HG03460 (cell line): ENCODE results near the gene ALKBH5.

Experiments
- ATAC-seq: cut with Tn5 transposase; IDR thresholded peaks from one replicate; pipeline ENCODE4 v1.9.1; 2021; ENCODE audit not compliant: unreplicated experiment

ALKBH5 gene

DNA sequence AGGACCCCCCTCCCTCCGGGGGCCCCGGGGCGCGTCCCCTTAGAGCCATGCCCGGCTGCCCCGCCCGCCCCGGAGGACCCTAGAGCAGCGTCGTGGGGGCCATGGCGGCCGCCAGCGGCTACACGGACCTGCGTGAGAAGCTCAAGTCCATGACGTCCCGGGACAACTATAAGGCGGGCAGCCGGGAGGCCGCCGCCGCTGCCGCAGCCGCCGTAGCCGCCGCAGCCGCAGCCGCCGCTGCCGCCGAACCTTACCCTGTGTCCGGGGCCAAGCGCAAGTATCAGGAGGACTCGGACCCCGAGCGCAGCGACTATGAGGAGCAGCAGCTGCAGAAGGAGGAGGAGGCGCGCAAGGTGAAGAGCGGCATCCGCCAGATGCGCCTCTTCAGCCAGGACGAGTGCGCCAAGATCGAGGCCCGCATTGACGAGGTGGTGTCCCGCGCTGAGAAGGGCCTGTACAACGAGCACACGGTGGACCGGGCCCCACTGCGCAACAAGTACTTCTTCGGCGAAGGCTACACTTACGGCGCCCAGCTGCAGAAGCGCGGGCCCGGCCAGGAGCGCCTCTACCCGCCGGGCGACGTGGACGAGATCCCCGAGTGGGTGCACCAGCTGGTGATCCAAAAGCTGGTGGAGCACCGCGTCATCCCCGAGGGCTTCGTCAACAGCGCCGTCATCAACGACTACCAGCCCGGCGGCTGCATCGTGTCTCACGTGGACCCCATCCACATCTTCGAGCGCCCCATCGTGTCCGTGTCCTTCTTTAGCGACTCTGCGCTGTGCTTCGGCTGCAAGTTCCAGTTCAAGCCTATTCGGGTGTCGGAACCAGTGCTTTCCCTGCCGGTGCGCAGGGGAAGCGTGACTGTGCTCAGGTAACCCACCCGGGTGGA is 759 bp downstream of the ALKBH5 start:
- ATAC-seq: peak; percentile 6

DNA sequence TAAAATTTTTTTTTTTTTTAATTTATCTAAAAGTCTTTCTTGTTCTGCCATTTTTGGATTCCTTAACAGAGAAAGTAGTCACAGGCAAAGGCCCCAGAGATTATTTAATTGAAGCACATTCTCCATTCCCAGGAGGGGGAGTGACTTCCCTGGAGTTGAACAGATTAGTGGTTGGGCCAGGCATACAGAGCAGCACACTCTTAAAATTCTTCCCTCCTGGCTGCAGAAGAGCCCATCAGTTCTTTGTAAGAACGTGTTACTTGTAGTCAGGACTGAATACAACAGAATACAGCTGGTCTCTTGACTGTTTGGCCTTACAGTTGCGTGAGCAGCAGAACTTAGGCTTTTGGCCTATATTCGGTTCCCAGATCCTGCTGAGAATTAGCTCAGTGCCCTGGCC is 1.8 kb downstream of the ALKBH5 start:
- no peak for ATAC-seq

DNA sequence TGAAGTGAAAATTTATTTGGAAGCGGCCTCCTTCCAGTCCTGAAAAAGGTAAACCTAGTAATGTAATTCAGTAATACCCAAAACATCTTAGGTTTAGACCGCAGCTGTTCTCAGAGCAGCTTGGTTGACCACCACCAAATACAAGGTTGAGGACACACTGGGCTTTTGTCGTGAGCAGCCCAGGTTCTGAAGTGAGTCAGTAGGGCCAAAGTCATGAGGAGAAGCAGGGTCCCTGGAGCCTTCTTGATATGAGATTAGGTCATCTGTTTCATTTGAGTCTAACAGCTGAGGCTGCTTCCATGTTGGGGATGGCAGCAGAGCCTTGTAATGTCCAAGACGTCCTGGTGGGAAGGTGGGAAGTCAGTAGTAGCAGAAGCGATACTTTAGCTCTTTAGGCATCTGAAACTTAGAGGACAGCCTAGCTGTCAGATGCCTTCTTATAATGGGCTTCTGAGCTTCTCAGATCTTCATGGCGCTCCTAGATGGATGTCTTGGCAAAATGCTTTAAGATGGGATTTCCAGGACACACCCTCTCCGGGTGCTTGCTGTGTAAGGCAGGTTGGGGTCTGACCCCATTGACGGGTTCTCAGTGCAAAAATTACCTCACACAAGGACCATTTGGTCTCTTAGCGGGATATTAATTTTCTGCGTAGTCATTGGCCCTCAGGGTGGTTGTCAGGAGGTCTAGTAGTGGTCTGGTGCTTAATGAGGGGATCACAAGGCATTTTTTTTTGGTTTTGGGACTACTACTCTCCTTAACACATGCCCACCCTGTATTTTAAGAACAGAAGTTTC is 2.4 kb downstream of the ALKBH5 start:
- no peak for ATAC-seq

DNA sequence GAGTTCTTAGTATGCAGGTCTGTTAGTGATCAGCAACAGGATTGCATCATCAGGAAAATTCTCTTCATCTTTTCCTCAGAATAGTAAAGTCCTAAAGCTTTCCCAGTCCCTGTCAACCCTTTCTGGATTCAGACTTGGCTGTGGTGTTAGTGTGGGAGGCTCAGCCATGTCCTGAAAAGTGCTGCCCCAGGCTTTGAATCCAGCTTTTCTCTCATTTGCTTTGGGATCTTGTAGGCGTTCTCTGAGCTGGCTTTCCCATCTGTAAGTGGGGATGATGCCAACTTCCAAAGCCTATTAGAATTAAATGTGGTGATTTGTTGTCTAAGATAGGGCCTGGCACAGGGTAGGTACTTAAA is 3.0 kb downstream of the ALKBH5 start:
- no peak for ATAC-seq

DNA sequence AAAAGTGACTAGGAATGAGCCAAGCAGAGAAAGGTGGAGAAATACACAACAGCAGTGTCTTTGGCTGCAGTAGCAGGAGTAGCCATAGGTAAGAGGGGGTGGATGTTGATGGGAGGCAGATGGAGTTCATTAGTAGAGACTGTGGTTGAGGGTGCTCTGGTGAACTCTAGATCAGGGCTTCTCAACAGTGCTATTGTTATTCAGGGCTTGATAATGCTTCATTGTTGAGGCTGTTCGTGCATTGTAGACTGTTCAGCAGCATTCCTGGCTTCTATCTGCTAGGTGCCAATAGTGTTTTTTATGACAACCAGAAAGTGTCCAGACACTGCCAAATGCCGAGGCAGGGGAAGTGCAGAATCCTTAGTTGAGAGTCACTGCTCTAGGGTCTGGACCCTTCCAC is 3.6 kb downstream of the ALKBH5 start:
- ATAC-seq: no peak

DNA sequence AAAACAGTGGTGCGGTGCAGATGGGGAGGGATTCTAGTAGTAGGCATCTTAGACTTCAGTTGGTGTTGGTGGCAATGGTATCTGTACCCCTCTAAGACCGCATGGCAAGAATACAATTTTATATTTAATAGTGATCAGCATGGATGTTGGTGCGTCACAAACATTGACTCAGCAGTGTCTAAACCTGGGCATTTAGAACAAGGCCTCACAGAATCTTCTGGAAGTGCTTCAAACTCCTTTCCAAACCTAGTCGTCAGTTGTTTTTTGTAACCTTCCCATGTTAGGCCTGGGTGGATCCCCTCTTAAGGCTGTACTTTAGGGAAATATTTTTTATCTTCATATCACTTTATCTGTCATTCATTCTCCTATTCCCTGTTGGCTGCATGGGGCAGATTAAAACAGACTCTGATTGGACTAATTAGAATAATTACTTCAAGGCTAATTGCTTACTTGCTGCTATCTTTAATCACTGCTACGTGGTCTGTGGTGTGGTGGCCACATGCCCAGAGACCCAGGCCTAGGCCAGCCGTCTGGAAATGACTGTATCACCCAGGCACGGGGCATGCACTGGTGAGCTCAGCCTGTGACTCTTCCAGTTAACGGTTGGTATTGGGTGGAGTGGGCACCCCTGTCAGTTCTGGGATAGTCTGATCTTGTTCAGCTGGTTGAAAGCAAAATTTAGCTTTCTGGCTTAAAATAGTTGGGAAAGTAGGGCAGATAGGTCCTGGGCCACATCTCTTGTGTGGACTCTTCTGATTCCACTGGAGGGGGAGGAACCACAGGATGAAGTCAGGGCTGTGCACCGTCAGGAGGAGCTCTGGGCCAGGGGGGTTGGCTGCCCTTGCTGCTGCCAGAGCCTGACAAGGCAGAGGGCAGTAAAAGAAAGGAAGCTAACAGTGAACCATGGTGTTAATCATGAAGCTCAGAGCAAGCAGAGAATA is 4.5 kb downstream of the ALKBH5 start:
- ATAC-seq: no peak

DNA sequence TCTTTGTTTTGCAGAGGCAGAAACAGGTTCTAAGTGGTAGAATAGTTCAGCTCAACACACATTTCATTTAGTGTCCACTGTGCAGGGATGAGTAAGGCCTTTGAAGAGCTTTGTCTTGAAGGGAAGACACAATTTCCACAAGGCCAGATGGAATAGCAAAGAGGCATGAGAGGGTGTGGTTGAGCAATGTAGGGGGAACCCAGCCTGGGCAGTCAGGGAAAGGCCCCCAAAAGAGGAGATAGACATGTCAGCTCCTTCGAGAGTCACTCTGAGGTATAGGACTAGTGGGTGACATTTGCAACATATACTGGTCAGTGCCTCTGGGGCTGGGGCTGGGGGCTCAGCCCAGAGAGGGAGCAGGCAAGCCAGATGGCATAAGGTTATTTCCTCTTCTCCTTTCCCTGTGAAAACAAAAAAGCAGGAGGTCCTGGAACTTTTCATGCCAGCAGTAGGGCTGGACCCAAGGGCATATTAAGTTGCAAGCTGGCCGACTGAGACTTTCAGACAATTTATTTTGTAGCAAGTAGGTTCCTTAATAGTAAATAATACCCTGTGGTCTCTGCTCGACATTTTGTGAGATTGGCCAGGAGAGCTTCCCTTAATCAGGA is 7.1 kb downstream of the ALKBH5 start:
- no peak for ATAC-seq

DNA sequence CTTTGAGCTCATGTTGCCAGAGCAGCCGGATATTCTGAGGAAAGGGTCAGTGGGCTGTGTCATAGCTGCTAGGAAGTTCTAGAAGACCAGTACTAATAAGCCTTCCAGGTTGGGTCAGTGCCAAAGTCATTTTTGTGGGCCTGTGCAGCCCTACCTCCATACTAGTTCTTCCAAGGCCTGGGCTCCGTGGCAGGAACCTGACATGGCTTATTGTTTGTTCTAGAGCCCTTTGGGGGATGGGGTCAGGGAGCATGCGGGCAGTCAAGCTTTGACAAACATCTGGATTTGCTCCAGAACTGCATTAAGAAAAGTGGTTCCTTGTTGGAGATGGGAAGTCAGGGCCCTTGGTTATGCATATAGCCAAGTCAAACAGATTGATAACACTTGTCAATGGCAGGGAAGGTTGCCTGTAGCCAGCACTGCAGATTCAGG is 7.6 kb downstream of the ALKBH5 start:
- ATAC-seq: no peak

DNA sequence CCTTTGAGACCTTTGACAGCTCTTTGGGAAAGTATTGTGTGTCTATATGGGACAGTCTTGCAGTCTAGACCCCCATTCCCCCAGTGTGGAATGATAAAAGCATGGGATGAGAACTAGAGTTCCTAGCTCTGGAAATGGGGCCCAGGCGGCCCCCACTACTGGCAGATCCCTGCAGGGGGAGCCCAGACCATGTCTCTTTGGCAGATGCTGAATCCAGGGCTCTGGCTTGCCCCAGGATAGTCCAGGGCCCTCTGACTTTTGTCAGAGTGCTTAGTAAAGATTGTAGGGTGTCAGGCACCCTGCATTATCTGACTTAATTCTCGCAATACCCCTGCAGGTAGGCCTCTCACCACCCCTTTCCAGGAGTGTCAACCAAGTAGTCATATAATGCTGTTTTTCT is 8.3 kb downstream of the ALKBH5 start:
- ATAC-seq: no peak

DNA sequence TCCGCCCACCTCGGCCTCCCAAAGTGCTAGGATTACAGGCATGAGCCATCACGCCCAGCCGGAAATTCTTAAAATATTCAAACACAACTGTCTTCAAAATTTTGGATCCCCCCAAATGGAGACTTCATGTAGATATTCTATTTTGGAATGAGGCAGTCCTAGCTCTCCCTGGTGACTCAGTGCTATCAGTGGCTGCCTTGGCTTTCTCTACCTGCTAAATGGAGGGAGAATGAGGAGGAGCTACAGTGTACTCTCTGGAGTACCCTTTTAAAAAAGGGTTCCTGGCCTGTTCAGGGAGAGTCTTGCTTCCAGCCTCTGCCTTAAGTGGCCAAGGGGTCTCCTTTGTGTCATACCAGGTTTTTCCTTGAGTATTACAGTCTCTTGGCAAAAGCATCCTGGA is 10.8 kb downstream of the ALKBH5 start:
- ATAC-seq: no peak

DNA sequence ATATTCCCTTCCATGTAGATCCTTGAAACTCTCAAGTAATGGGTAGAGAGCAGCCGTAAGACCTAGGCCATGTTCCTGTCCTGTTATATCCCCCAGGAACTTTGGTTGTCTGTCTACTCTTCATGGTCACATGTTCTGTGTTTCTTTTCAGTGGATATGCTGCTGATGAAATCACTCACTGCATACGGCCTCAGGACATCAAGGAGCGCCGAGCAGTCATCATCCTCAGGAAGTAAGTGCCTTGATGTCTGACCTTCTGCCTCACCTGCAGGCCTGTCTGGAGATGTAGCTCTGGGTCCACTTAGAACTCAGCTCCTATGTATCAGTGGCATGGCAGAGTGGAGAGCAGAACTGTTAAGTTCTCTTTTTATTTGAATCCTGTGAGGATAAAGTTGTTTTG is 11.2 kb downstream of the ALKBH5 start:
- ATAC-seq: no peak

DNA sequence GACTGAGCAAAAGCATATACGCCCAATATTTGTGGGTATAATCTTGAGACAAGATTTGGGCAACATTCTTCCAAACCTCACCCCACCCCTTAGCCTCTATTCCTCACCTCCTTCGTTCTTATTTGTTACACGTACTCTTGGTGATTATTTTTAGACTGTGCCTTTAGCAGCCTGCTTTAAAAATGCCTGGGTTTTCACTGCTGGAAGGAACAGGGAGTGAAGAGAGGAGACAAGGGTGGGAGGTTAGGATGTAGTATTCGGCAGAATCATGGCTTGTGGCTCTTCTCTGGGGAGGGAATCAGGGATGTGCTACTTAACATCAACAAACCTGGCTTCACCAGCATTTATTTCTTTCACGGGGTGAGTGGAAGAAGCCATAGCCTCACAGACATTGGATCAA is 11.6 kb downstream of the ALKBH5 start:
- ATAC-seq: no peak

DNA sequence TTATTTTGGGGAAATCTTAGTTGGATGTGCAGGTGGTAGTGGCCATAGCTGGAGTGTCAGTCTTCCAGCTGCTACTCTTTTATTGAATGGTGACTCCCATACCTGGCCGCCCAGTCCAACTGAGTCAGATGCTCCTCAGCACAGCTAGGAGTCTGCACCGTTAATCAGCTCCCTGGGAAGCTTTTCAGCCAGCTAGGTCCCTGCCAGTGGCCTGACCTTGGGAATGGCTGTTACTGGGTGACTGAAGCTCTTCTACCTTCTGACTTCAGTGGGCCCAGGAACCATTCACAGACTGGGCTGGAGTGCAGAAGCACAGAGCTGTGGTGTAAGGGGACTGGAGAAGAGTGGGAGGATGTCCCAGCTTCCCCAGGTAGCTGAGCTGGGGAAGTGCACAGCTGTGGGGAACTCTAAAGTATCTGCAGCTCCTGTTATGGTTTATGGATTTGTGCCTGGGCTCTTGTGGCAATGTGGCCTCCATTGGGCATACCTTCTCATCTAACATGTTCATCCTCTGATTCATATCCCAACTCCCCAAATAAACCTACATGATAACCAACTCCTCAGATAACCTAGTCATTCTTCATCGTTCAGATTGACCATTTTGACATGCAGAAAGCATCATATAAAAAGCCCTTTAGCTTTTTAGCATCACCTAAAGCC is 14.0 kb downstream of the ALKBH5 start:
- no peak for ATAC-seq

DNA sequence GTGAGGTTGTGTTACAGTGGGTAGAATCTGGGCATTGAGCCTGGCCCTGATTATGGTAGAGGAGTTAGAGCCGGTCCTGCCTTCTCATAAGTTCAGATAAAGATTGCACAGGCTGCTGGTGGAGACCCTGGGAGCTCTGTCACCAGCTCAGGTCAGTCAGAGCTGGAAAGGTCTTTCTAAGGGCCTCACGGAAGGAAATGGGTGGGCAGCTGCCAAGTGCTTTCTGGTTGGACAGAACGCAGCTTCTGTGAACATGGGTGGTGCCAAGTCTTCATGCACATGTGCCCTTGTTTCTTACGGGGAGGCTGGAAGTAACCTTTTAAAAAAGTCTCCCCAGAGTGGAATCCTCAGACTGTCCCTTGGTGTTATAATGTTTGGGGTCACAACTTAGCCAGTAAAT is 14.9 kb downstream of the ALKBH5 start:
- no peak for ATAC-seq

DNA sequence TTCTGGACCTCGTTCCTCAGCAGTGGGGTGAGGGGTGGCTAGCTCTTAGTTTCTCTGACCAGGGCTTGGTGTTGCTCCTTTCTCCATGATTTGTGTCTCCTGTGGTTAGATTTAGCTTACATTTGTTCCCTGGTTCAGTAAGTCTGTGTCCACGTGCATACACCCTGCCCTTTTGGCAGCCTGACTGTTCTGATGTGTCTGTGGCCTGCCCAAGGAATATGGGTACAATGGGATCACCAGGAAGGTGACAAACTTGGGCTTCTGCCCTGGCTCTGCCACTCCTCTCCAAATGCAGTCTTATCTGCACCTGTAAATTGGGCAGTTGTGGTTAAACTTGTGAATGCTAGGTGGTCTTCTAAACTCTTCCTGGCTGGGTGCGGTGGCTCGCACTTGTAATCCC is 17.5 kb downstream of the ALKBH5 start:
- ATAC-seq: no peak

DNA sequence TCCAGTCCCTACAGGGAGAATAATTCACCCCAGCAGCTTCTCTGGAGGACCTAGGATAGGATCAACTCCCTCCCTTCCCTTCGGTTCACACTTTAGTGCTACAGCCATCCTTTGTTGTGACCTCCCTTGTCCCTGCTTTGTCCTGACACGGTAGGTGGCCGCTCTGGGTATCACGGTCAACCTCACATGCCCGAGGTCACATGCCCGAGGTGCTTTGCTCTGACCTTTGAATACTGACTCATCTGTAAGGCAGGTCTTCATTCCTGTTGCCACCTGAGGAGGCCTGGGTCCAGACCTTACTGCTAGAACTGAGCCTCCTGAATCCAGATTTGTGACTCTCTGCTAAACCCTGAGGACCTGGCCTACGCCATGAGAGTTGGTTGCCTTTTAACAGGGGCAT is 19.7 kb downstream of the ALKBH5 start:
- ATAC-seq: no peak

DNA sequence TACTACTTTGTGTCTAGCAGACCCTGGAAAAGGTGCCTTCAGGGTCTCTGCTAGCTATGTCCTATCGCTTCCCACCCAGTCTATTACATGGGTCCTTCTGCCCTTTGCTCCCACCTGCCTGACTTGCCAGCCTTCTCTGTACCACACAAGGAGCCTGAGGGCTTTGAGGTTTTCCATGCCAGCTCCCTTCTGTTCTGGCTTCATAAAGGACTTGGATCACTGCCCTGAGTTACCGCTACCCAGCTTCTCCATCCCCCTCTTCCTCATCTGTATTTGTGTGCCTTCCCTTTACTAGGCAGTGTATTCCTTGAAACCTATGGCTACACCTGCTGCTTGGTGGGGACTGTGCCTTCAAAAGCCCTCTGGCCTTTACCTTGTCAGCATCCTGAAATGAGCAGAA is 22.2 kb downstream of the ALKBH5 start:
- ATAC-seq: no peak

DNA sequence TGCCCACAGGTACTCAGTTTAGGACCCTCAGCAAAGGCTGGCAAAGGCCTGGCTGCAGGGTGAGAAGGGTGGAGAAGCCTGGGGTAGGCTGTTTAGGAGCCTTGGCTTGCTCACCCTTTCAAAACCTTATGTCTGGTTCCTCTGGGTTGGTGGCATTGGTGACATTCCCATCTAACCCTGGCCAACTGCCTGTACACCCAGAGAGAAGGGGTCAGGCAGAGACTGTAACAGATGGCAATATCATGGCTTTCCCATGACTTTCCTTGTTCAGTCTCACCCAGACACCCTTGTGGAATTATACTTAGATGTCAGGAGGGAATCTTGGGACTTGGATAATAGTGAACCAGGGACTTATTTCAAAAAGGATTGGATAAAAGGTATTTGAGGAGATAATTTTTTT is 23.3 kb downstream of the ALKBH5 start:
- no peak for ATAC-seq

DNA sequence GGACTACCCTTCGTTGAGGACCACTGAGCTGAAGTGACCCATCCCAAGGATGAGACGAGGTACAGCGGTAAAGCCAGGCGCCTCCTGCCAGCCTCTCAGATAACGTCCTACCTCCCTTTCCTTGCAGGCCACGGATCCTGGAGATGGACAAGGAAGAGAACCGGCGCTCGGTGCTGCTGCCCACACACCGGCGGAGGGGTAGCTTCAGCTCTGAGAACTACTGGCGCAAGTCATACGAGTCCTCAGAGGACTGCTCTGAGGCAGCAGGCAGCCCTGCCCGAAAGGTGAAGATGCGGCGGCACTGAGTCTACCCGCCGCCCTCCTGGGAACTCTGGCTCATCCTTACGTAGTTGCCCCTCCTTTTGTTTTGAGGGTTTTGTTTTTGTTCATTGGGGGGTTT is 24.5 kb downstream of the ALKBH5 start:
- ATAC-seq: no peak

DNA sequence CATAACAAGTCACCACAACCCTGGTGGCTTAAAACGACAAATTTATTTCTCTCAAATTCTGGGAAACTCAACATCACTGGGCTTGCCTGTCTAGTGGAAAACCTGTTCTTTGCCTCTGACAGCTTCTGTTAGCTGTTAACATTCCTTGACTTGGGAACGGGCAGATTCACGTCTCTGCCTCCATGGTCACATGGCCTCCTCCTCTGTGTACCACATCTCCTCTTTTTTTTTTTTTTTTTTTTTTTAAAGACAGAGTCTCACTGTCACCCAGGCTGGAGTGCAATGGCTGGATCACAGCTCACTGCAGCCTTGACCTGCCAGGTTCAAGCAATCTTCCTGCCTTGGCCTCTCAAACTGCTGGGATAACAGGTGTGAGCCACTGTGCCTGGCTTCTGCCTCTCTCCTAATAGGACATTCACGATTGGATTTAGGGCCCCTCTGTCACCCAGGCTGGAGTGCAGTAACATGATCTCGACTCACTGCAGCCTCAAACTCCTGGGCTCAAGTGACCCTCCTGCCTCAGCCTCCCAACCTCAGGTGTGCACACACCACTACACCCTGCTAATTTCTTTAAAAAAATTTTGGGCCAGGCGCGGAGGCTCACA is 30.1 kb downstream of the ALKBH5 start:
- ATAC-seq: no peak
